ENCODE results near the gene FCSK. TPM values are rescaled to one million over a fixed set of nuclear protein-coding genes. Genes with fewer than 3 reads are reported as not detected.
"Not testable (repeated sequence)": the region's sequence is repeated elsewhere in the genome, so short reads cannot be mapped to it uniquely, and the experiment has no call there.

Gene FCSK
- 17.8 TPM for polyA plus RNA-seq (ENCODE audit: insufficient read length)
- long read RNA-seq, donor 1, partial matches to known transcripts = 5 of 5 reads
- long read RNA-seq, donor 1, other reads (novel, unspliced or antisense) = 0 of 5 reads
- long read RNA-seq, donor 2, full-length matches to known transcripts = 3 of 9 reads
- long read RNA-seq, donor 2, partial matches to known transcripts = 6 of 9 reads
- long read RNA-seq, donor 2, other reads (novel, unspliced or antisense) = 0 of 9 reads
- long read RNA-seq, donor 3, partial matches to known transcripts = 0 of 2 reads
- long read RNA-seq, donor 3, other reads (novel, unspliced or antisense) = 0 of 2 reads
- long read RNA-seq, donor 4 = 0 reads
- long read RNA-seq, donor 5, partial matches to known transcripts = 5 of 5 reads
- long read RNA-seq, donor 5, other reads (novel, unspliced or antisense) = 0 of 5 reads
- long read RNA-seq, donor 6, full-length matches to known transcripts = 1 of 1 reads
- long read RNA-seq, donor 6, partial matches to known transcripts = 0 of 1 reads
- long read RNA-seq, donor 6, other reads (novel, unspliced or antisense) = 0 of 1 reads
- long read RNA-seq, donor 7, partial matches to known transcripts = 7 of 8 reads
- long read RNA-seq, donor 7, other reads (novel, unspliced or antisense) = 0 of 8 reads
- long read RNA-seq, donor 8 = 0 reads

DNA sequence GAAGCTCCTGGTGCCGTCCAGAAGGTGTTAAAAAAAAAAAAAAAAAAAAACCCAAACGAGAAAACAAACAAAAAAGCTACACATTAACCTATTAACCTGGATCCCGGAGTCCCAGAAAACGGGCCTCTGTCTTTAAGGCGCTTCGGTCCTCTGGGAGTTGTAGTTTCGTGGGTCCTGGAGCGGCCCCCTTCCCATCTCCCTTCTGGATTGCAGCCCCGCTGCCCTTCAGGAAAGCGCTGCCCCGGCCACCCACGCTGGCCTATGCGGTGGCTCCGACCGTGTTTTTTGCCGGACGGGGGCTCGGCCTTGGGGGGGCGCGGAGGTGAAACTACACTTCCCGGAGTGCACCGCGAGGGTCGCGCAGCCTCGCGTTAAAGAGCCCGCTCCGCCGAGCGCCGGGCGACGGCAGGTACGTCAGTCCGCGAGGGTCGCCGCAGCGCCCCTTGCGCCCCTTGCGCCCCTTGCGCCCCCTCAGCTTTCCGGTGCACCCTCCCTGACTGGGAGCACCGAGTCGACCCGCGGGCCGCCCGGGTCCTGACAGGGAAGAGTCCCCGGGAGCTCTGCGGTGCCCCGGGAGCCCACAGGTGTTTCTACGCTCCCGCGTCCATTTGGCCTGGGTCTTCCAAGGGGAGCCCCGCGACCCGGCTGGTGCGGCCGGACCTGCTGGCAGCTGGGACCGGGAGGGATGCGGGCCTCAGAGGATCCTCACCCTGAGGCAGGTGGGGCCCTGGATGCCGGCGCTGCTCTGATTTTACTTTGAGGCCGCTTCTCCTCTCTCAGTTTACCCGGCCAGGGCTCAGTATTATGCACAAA is at the start of gene FCSK:
Gene FCSK, plus strand, starts transcription at position 374 of the 813 bp plus-strand sequence. CDS start 8,596 bp downstream, outside the sequence.
- peak; percentile 81 for DNase-seq

DNA sequence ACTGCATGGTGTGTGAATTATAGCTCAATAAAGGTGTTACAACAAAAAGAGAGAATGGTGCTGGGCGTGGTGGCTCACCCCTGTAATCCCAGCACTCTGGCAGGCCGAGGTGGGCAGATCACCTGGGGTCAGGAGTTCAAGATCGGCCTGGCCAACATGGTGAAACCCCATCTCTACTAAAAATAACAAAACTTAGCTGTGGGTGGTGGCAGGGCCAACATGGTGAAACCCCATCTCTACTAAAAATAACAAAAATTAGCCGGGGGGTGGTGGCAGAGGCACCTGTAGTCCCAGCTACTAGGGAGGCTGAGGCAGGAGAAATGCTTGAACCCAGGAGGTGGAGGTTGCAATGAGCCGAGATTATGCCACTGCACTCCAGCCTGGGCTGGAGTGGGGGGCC is 48.3 kb upstream of the FCSK start:
- not testable (repeated sequence) for DNase-seq

DNA sequence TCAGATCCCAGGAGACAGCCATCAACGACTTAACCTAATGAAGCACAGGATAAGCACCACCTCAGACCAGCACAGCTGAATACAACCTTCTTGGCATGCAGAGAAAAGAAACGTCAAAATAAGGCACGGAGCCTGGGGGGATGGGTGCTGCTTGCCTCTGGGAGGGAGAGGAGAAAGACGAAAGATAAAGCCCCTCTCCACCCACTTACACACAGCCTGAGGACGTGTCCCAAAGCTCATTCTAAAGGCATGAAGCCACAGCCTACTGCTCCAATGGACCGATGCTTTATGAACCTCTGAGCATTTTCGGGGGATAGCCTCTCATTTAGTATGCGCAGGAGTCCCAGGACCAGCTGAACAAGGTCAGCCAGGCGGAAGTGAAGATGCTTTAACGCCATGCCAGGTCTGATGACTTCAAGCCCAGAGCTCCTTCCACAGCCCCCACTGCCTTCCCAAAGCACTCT is 46.6 kb upstream of the FCSK start:
- DNase-seq = no peak

DNA sequence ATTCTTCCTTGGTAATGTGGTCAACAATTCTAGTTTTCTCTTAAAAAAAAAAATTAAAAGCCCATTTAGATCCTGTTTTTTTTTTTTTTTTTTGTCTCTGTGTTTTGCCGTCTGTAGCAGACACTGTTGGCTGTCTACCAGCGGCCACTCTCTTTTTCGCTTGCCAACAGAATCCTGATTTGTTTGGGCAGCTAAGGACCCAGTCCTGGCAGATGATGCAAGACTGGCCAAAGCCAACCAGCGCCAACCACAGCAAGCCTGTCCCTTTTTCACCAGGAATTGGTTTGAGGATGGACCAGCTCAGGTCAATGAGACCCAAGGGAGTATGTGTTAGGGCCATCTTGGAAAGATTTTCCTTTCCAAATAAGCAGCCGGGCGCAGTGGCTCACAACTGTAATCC is 43.7 kb upstream of the FCSK start:
- DNase-seq = no peak

DNA sequence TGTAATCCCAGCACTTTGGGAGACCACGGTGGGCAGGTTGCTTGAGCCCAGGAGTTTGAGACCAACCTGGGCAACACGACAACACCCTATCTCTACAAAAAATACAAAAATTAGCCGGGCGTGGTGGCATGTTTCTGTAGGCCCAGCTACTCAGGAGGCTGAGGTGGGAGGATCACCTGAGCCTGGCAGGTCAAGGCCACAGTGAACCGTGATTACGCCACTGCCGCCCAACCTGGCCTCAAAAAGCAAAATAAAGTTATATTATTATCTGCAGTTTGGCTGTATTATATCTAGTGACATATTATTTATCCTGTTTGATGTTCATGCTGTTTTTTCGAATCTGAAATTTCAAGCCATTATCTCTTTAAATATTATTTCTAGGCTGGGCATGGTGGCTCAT is 42.0 kb upstream of the FCSK start:
- DNase-seq = no peak

DNA sequence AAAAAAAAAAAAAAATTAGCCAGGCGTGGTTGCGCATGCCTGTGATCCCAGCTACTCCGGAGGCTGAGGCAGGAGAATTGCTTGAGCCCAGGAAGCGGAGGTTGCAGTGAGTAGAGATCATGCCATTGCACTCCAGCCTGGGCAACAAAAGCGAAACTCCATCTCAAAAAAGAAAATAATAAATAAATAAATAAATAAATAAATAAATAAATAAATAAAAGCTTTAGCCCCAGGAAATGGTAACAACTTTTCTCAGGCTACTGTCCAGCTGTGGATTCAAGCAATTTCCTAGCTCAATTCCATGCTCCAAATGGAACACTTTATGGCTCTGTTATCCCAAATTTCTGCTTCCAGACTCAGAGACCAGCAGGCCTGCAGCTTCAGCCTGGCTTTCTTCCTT is 40.8 kb upstream of the FCSK start:
- not testable (repeated sequence) for DNase-seq

DNA sequence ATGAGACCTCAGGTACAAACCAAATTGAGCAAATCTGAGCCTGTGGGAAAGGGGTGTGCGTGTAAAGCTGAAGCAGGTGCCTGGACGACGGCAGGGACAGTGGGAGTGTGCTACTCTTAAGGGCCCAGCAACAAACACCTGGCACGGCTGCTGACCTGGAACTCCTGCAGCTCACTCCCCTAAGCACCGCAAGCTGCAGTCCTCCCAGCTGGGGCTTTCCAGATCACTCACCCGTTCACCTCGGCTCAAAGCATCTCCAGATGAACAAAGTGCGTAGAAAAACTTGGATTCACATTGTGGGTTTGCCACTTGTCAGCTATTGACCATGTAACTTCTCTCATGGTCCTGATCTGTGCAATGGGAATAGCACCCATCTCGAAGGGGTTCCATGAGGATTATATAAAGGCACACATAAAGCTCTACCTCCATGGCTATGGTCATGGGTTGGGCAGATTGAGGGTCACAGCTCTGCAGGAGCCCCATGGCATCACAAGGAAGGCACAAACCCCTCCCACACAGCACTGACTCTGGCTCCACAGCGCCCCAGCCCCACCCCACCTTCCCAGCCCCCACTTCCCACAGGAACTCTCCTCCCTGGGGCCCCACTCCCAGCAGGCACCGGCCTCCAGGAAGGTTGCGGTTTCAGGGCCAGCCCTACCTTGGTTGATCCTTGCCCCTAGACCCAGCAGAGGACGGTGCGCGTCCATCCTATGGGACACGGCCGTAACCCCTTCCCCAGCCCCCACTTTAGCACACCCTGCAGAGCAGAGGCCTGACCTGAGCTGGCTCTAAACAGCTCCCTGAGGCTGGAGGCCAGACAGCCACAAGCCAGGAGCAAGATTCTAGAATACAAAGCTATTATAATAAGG is 37.4 kb upstream of the FCSK start:
- DNase-seq = no peak

DNA sequence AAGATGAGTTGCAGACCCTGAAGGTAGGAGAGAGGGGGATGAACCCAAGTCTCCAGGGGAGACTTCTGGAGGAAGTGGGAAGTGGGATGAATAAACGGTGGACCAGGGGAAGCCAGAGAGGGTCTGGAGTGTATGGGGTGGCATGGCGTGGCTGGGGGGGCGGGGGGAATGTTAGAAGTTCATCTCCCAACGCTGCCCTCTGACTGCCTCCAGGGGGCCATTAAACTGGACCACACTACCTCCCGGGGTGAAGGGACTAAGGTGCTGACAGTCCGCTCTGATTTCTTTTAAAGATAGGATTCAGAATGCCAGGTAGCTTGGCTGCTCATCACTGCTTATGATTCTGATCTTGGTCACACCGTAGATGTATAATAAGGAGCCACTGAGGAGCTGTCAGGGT is 36.7 kb upstream of the FCSK start:
- DNase-seq = no peak

DNA sequence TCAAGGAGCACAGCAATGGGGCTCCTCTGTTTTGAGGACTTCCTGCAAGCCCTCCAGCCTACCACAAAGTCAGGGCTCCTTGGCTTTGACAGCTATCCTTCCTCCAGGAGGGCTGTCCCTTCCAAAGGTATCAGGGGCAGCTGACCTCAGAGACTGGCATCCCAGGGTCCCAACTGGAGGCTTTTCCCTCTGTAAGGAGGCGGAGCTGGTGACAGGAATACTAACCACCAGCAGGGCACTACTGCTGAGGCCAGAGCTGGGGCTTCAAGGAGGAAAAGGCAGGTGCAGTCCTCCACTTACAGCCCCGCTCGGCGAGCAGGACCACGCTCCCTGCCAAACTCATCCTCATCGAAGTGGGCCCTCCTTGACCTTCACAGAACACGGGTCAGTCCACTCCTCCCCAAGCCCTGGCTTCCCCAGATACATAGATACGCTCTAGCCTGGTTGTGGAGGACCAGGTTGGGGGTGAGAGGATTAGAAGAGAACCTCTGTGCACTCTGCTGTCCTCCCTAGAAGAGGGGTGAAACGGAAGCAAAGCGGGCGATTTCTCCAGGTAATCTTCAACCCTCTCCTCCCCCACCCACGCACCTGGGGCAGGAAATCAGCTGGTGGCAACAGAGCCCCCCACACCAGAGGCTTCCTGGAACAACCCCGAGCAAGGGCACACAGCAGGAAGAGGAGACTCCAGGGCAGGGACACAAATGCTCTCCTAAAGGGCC is 36.0 kb upstream of the FCSK start:
- no peak for DNase-seq

DNA sequence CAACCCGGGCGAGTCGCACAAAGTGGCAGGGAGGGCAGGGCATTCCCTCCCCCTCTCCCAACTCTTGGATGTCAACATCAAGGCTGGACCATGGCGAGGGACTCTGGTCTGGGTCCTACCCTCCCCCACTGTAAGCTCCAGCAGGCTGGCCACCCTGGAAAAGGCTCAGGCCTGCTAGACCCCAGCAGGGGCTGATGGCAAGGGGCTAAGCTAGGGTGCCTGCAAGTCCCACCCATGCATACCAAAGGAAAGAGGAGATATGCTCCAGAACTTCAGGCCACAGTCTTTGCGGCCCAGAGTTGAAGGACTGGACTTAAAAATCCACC is 35.4 kb upstream of the FCSK start:
- no peak for DNase-seq

DNA sequence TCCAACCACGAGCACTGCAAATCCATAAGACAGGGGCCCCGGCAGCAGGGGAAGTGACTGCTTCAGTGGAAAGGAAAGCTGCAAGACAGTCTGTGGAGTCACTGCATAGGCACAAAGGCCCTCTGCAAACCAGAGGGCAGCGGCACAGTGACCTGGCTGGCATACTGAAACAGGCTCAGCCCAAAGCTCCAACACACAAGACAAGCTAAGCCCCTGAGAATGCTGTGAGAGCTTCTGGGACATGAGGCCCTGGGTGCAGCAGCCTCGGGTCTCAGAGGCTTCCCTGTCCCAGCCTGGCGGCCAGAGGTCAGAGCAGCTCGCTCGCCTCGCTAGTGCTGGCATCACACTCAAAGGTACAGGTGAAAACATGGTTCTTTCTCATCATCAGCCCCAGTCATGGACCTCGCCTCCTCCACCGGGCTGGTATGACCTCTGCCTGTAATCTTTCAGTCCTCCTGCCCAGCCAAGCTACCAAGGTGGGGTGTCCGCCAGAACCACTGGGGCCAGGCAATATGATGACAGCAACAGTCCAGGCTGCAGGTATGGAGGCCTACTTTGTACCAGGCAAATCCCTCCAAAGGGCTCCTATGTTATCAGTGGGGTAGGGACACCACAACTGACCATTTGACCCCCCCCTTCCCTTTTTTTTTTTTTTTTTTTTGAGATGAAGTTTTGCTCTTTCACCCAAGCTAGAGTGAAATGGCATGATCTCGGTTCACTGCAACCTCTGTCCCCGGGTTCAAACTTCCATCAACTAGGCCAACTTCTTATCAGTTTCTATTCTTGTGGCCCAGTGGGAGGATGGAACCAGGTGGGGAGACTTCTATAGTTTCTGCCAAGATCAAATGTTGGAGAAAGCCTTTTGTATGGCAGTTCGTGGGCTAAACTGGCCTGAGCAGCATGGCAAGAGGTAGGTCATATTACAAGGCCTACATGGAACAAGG is 34.7 kb upstream of the FCSK start:
- no peak for DNase-seq

DNA sequence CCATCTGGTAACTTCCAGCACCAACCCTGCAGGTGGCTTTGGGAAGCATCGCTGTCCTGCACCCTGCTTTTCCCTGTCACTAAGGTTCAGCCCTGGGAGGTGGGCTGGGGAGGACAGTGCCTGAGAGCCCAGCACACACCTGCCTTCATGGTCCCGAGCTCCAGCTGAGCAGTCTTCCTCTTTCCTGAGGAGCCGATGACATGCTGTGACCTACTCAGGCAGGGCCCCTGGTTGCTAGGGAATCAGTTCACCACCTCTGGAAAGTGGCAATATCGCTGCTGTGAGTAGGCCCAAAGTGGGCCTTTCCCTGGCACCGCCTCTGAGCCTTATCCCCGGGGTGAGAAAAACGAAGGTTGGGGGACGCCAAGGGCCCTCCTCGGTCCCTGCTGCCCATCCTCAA is 33.4 kb upstream of the FCSK start:
- DNase-seq = no peak

DNA sequence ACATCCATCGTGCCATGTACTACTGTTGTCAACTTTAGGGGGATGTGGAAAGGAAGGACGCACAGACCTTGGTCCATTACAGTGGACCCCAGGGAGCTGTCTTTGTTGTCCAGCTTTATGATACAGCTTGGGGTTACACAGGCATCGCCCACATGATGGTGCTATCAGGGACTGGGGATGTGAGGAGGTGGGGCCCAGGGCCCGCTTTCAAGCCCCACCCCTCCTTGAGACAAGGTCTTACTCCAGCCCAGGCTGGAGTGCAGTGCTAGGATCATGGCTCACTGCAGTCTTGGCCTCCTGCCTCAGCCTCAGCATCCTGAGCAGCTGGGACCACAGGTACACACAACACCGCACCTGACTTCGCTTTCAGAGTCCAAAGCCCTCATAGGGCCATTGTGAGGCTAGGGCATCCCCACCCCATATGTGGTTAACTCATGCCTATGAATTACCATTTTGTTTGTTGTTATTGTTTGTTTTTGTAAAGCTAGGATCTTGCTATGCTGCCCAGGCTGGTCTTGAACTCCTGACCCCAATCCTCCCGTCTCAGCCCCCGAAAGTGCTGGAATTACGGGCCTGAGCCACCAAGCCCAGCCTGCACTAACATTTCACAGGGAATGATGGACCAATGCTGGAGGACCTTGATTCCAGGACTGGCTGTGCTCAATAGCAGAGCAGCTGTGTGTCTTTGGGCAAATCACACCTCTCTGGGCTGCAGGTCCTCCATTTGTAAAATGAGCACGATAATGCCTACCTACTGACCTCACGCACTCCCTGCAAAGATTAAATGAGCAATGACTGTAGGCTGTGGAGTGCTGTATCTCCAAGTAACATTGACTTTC is 32.7 kb upstream of the FCSK start:
- DNase-seq = no peak

DNA sequence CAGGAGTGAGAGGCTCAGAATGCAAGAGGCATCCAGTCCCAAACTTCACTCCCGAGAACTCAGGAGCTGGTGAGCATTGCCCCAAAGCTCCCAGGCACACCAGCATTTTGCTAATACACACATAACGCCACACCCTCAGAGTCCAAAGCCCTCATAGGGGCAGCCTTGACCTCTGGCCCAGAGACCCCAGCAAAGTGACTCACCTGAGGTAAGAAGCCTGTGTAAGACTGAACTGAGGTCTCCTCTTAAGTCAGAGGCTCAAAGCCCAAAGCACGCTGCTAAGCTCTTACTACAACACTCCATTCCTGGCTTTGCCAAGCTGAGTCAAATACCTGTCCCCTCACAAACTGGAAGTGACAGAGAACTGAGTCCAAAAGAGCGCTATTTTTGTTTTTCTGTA is 31.9 kb upstream of the FCSK start:
- no peak for DNase-seq

DNA sequence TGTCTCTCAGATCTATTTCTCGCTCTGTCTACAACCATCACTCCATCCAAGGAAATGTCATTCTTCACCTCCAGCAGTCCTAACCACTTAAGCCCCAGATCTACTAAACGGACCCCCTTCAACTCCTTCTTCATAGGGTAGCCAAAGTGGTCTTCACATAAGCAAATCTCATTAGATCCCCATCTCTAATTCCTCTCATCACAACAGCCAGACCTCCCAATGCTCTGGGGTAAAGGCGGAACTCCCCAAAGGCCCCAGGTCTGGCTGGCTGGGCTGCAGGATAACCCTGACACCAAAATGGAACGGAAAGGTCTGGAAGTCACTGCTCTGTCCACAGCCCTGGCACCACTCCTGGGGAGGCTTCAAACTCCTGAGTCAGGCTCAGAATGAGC is 26.6 kb upstream of the FCSK start:
- DNase-seq = no peak

DNA sequence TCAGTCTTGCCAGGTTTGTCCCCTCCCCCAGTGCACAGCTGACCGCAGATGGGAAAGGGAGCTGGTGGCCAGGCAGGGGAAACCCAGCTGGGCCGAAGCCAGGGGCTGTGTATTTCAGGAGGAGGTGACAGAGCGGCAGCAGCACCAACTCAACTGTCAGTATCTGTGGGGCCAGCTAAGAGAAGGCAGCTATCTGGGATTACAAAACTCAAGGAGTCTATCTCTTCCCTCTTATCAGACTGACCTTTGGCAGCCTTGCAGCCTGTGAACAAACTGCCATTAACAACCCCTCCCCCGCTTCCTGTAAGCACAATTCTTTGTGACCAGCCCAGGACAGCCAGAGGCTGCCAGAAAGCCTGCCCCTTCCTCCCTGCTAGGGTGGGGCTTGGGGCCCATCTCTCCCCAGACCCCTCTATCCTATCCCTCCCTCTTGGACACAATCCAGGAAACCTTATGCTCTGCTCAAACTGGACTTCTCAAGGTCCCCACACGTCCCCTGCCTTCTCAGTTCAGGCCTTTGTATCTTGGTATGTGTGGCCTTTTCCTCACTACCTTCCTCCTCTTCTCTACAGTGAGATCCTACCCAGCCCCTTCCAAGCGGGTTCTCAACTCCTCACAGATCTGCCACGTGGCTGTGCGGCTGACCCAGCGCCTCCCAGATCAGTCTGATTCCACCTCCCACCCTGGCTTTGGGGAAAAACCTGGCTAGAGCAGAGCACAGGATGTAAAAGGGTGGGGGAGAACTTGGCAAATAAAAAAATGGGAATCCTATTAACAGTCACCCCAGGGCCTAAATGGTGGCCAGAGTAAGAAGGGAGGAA is 26.0 kb upstream of the FCSK start:
- DNase-seq = peak; percentile 86

DNA sequence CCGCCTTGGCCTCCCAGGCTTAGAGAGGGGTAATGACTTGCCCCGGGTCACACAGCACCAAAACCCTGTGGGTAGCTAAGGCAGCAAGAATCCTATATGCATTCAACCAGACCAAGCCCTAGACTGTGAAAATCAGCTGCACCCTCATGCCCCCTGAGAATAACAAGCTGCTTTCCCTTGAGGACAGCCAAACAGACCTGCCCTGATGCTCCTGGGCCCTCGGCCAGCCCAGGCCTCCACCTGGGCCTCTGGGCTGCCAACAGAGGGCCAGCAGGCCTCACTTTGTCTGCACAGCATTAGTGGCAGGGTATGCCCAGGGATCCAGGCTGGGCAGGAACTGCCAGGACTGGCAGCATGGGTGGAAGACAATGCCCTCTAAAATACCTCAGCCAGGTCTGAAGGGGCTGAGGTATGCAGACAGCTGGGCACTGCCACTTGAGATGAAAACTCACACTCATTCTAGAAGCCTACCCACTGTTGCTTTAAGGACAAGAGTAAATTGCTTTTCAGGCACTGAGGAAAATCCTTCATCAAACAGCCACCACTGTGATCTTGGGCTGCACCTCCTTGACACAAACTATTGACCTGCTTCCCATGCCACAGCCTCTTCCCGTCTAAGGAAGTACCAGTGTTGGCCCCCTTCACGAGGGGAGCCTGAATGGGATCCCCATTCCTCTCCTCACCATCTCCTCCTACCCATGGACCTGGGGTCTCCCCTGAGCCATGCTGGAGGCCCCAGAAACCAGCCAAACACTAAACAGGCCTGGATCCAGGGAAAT is 24.3 kb upstream of the FCSK start:
- DNase-seq = no peak

Measured in left kidney (tissue), 8 donors.